ENCODE data around the gene MSI2.

MSI2 gene

GRCh38 chr17:57324060-57324459 lies 67.7 kb downstream of the MSI2 start:
- DNase-seq: no peak

- no peak for DNase-seq
Measured at GRCh38 chr17:57324631-57325030, 68.3 kb downstream of the MSI2 start.

GRCh38 chr17:57326336-57326735 lies 70.0 kb downstream of the MSI2 start:
- no peak for DNase-seq

GRCh38 chr17:57326764-57327163 lies 70.4 kb downstream of the MSI2 start:
- no peak for DNase-seq

- no peak for DNase-seq
Measured at GRCh38 chr17:57327176-57327970, 71.0 kb downstream of the MSI2 start.

GRCh38 chr17:57328109-57328882 lies 72.0 kb downstream of the MSI2 start:
- no peak for DNase-seq

GRCh38 chr17:57329380-57330214 lies 73.3 kb downstream of the MSI2 start:
- DNase-seq: no peak

GRCh38 chr17:57330587-57330986 lies 74.3 kb downstream of the MSI2 start:
- no peak for DNase-seq

- no peak for DNase-seq
Measured at GRCh38 chr17:57331423-57331822, 75.1 kb downstream of the MSI2 start.

- DNase-seq: no peak
Measured at GRCh38 chr17:57332501-57332900, 76.2 kb downstream of the MSI2 start.

GRCh38 chr17:57335195-57335792 lies 79.0 kb downstream of the MSI2 start:
- no peak for DNase-seq

- DNase-seq: no peak
Measured at GRCh38 chr17:57337390-57337789, 81.1 kb downstream of the MSI2 start.

- no peak for DNase-seq
Measured at GRCh38 chr17:57338257-57338914, 82.1 kb downstream of the MSI2 start.

GRCh38 chr17:57340160-57340981 lies 84.0 kb downstream of the MSI2 start:
- DNase-seq: no peak

- DNase-seq: no peak
Measured at GRCh38 chr17:57341611-57342540, 85.6 kb downstream of the MSI2 start.

GRCh38 chr17:57342963-57343589 lies 86.8 kb downstream of the MSI2 start:
- no peak for DNase-seq

- no peak for DNase-seq
Measured at GRCh38 chr17:57343717-57344116, 87.4 kb downstream of the MSI2 start.

- no peak for DNase-seq
Measured at GRCh38 chr17:57344261-57344660, 87.9 kb downstream of the MSI2 start.

- no peak for DNase-seq
Measured at GRCh38 chr17:57349541-57350247, 93.4 kb downstream of the MSI2 start.

All from stimulated activated CD4-positive, alpha-beta T cell treated with anti-CD3 and anti-CD28 coated beads, Interleukin-2, amount 100 ng/mL, for 48 hours (primary cell).